ENCODE results near the gene OR52B6. TPM values are rescaled to one million over a fixed set of nuclear protein-coding genes. Genes with fewer than 3 reads are reported as not detected.

The OR52B6 gene
- not detected for total RNA-seq
- polyA plus RNA-seq, result under 1 TPM in 1 of 3 donors, not detected in 2; 0.07 TPM

GRCh38 chr11:5580577-5580976 lies at the start of gene OR52B6:
Gene OR52B6, plus strand, starts transcription at chr11:5580877. Its CDS starts 0 bp downstream, at chr11:5580877.
- DNase-seq, result no peak
- H3K27me3 ChIP-seq, result no peaks in the 10 kb centered on the region
- WGBS, 2 donors, result 92 to 94% methylated on average over 8 of the region's 8 CpGs
- intact Hi-C loops (cut with DNase I), result no loop called here
- no peak within 1 kb of the TSS for H3K27ac ChIP-seq
- H3K4me1 ChIP-seq, result no peaks in the 10 kb centered on the region
- no peaks in the 10 kb centered on the region for H3K9me3 ChIP-seq
- no peaks in the 10 kb centered on the region for H3K36me3 ChIP-seq
- TF ChIP-seq CTCF (IDR thresholded peaks at IDR 0.05), result no peak
- no peak for TF ChIP-seq POLR2AphosphoS5 (IDR thresholded peaks at IDR 0.05)
- TF ChIP-seq POLR2A (IDR thresholded peaks at IDR 0.05), result no peak
- no peak for TF ChIP-seq EP300 (IDR thresholded peaks at IDR 0.05)
- H3K4me3 ChIP-seq, result no peak within 1 kb of the TSS

- no peak overlapping the region for H3K4me3 ChIP-seq
- H3K9me3 ChIP-seq, result no peaks in the 10 kb centered on the region
- intact Hi-C loops (cut with DNase I), result no loop called here
- H3K27ac ChIP-seq, result no peak overlapping the region
- TF ChIP-seq POLR2AphosphoS5 (IDR thresholded peaks at IDR 0.05), result no peak
- TF ChIP-seq EP300 (IDR thresholded peaks at IDR 0.05), result no peak
- TF ChIP-seq POLR2A (IDR thresholded peaks at IDR 0.05), result no peak
- no peak for TF ChIP-seq CTCF (IDR thresholded peaks at IDR 0.05)
- no peak for DNase-seq
- H3K27me3 ChIP-seq, result no peaks in the 10 kb centered on the region
- WGBS, 2 donors, result 76 to 78% methylated on average over 2 of the region's 2 CpGs
- H3K36me3 ChIP-seq, result no peaks in the 10 kb centered on the region
- H3K4me1 ChIP-seq, result no peaks in the 10 kb centered on the region
Measured at GRCh38 chr11:5531053-5531831, 49.4 kb upstream of the OR52B6 start.

DNA sequence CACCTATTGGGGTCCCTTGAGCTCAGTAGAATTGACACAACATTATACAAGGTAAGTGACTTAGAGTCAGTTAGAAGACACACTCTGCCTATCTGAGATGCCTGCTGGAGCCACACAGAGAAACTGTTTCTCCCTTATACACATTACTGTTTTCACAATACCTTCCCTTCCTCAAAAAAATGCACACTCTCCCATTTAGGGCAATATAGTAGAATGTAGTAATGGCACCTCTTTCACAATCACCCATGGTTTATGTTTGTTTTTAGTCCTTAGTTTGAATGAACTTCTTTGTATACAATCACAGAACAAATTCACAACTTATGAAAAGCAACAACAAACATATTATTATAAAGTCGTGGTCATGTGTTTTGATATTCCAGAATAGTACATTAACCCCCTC lies 46.6 kb upstream of the OR52B6 start:
- TF ChIP-seq POLR2A (IDR thresholded peaks at IDR 0.05), result no peak
- no peak for TF ChIP-seq EP300 (IDR thresholded peaks at IDR 0.05)
- TF ChIP-seq POLR2AphosphoS5 (IDR thresholded peaks at IDR 0.05), result no peak
- no peak for TF ChIP-seq CTCF (IDR thresholded peaks at IDR 0.05)

GRCh38 chr11:5536482-5536881 lies 44.2 kb upstream of the OR52B6 start:
- no peaks in the 10 kb centered on the region for H3K9me3 ChIP-seq
- no peak for TF ChIP-seq EP300 (IDR thresholded peaks at IDR 0.05)
- TF ChIP-seq CTCF (IDR thresholded peaks at IDR 0.05), result no peak
- TF ChIP-seq POLR2A (IDR thresholded peaks at IDR 0.05), result no peak
- no peak for TF ChIP-seq POLR2AphosphoS5 (IDR thresholded peaks at IDR 0.05)
- no peaks in the 10 kb centered on the region for H3K36me3 ChIP-seq
- intact Hi-C loops (cut with DNase I), result no loop called here
- no peaks in the 10 kb centered on the region for H3K4me1 ChIP-seq
- no peak overlapping the region for H3K4me3 ChIP-seq
- DNase-seq, result no peak
- H3K27ac ChIP-seq, result no peak overlapping the region
- no peaks in the 10 kb centered on the region for H3K27me3 ChIP-seq

More for the DNA sequence above, 46.6 kb upstream of the OR52B6 start:
- Histone ChIP-seq H3K9me3 (no peaks in the 10 kb centered on the region), H3K4me1 (no peaks in the 10 kb centered on the region), H3K27ac (no peak overlapping the region), H3K27me3 (no peaks in the 10 kb centered on the region), H3K36me3 (no peaks in the 10 kb centered on the region), H3K4me3 (no peak overlapping the region)
- no peak for DNase-seq
- WGBS, 2 donors, result 61 to 80% methylated on average over 1 of the region's 1 CpG
- intact Hi-C loops (cut with DNase I), result no loop called here

Measured in sigmoid colon (tissue), 7 donors.